ENCODE measurements around the gene TRAF3IP1.

Gene TRAF3IP1

DNA sequence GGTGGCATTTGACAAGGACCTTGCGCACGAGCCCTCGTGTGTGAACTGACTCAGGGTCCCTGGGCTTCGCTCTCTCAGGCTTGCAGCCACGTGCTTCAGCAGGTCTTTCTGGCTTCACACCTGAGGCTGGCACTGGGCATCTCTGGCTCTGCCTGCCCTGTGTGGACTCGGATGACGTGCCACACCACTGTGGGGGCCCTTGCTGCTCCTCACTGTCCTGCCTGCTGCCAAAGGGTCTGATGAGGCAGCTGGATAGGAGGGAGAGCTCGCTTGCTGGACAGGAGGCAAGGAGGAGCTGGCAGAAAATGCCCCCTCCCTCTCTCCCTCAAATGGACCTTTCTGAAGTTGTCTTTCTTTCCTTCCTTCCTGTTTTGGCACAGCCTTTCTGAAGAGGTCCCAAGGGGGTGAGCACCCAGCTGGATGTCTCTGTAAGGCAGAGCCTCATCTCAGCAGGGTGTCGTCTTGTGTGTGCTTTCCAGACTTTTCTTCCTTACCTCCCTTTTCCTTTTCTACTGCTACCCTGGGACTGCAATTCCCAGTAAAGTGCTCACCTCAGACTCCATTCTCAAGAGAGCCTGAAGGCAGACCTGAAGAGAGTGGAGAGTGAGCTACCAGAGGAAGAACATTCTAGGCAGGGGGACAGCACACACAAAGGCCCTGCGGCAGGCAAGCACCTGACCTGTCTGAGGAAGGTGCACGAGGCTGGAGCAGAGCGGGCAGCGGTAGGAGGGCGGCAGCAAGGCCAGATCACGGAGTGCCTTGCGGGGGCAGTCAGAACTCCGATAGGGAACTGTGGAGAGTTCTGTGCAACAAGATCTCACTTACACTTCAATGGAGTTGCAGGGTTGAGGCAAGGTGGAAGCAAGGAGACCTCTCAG is 37.2 kb upstream of the TRAF3IP1 start:
- H3K4me1 ChIP-seq (ENCODE audit: control insufficient read depth, insufficient read depth, low read length) = peaks cover 29% of the 10 kb centered on the region
- H3K27ac ChIP-seq (ENCODE audit: low read depth, low read length) = no peak overlapping the region
- no peaks in the 10 kb centered on the region for H3K36me3 ChIP-seq (ENCODE audit: control insufficient read depth, insufficient read depth, low read length)
- H3K9ac ChIP-seq (ENCODE audit: low read length) = no peak overlapping the region
- H3K27me3 ChIP-seq (ENCODE audit: control insufficient read depth, insufficient read depth, low read length) = no peaks in the 10 kb centered on the region
- no peak overlapping the region for H3K4me3 ChIP-seq (ENCODE audit: low read length)

- no peaks in the 10 kb centered on the region for H3K36me3 ChIP-seq (ENCODE audit: control insufficient read depth, insufficient read depth, low read length)
- peak overlapping the region; percentile 98 for H3K27ac ChIP-seq (ENCODE audit: low read depth, low read length)
- H3K9ac ChIP-seq (ENCODE audit: low read length) = peak overlapping the region; percentile 29
- H3K4me3 ChIP-seq (ENCODE audit: low read length) = peak overlapping the region; percentile 11
- no peaks in the 10 kb centered on the region for H3K27me3 ChIP-seq (ENCODE audit: control insufficient read depth, insufficient read depth, low read length)
- H3K4me1 ChIP-seq (ENCODE audit: control insufficient read depth, insufficient read depth, low read length) = peaks cover 32% of the 10 kb centered on the region
These were observed 35.4 kb upstream of the TRAF3IP1 start for GRCh38 chr2:238284802-238285515.

DNA sequence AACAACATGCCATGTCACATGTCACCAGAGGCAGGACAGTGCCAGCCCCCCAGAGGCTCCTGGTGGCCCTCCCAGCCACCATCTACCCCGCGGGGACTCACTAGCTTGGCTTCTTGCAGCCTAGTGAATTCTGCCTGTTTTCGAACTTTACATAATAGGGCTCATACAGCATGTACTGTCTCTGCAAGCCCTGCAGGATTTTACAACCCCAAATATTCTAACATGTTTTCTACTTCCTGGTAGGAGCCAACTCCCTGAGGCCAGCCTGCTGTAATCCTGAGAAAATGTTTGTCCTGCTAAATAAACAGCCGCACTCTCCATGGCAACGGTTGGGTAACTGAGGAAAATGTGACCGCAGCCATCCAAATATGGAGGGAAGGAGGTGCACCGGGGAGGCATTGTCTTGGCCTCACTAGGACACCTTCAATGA is 34.6 kb upstream of the TRAF3IP1 start:
- Histone ChIP-seq H3K36me3 (ENCODE audit: control insufficient read depth, insufficient read depth, low read length) (no peaks in the 10 kb centered on the region), H3K4me3 (ENCODE audit: low read length) (peak overlapping the region; percentile 97), H3K27me3 (ENCODE audit: control insufficient read depth, insufficient read depth, low read length) (no peaks in the 10 kb centered on the region), H3K9ac (ENCODE audit: low read length) (peak overlapping the region; percentile 29), H3K4me1 (ENCODE audit: control insufficient read depth, insufficient read depth, low read length) (peaks cover 32% of the 10 kb centered on the region), H3K27ac (ENCODE audit: low read depth, low read length) (peak overlapping the region; percentile 98)

- peaks cover 32% of the 10 kb centered on the region for H3K4me1 ChIP-seq (ENCODE audit: control insufficient read depth, insufficient read depth, low read length)
These were observed 34.2 kb upstream of the TRAF3IP1 start for GRCh38 chr2:238286095-238286494.

DNA sequence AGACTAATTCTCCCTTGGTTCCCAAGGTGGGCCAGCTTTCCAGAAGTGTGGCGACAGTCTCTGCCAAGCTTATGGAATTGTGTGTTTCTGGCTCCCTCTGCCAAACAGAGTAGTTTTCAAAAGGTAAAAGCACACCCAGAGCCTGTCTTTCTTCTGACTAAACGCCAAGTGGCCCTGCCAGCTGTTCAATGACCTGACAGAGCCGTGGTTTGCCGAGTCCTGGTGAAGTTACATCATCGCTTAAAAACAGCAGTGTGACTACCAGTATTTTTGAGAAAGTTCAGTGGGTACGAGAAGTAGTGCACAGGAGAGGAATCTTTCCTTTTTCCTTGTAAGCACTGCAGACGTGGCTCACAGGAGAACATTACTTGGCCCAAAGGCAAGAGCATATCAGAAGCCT is 33.8 kb upstream of the TRAF3IP1 start:
- peak overlapping the region; percentile 97 for H3K4me3 ChIP-seq (ENCODE audit: low read length)
- H3K27ac ChIP-seq (ENCODE audit: low read depth, low read length) = peak overlapping the region; percentile 98
- H3K36me3 ChIP-seq (ENCODE audit: control insufficient read depth, insufficient read depth, low read length) = no peaks in the 10 kb centered on the region
- peaks cover 32% of the 10 kb centered on the region for H3K4me1 ChIP-seq (ENCODE audit: control insufficient read depth, insufficient read depth, low read length)
- H3K27me3 ChIP-seq (ENCODE audit: control insufficient read depth, insufficient read depth, low read length) = no peaks in the 10 kb centered on the region
- peak overlapping the region; percentile 2 for H3K9ac ChIP-seq (ENCODE audit: low read length)

More at GRCh38 chr2:238286095-238286494, 34.2 kb upstream of the TRAF3IP1 start:
- Histone ChIP-seq H3K4me3 (ENCODE audit: low read length) (peak overlapping the region; percentile 97), H3K9ac (ENCODE audit: low read length) (no peak overlapping the region), H3K36me3 (ENCODE audit: control insufficient read depth, insufficient read depth, low read length) (no peaks in the 10 kb centered on the region), H3K27ac (ENCODE audit: low read depth, low read length) (peak overlapping the region; percentile 98), H3K27me3 (ENCODE audit: control insufficient read depth, insufficient read depth, low read length) (no peaks in the 10 kb centered on the region)

- Histone ChIP-seq H3K4me1 (ENCODE audit: control insufficient read depth, insufficient read depth, low read length) (peaks cover 32% of the 10 kb centered on the region), H3K36me3 (ENCODE audit: control insufficient read depth, insufficient read depth, low read length) (no peaks in the 10 kb centered on the region), H3K9ac (ENCODE audit: low read length) (peak overlapping the region; percentile 96), H3K27ac (ENCODE audit: low read depth, low read length) (peak overlapping the region; percentile 98), H3K27me3 (ENCODE audit: control insufficient read depth, insufficient read depth, low read length) (no peaks in the 10 kb centered on the region), H3K4me3 (ENCODE audit: low read length) (peak overlapping the region; percentile 97)
These were observed 33.2 kb upstream of the TRAF3IP1 start for GRCh38 chr2:238286987-238287736.

DNA sequence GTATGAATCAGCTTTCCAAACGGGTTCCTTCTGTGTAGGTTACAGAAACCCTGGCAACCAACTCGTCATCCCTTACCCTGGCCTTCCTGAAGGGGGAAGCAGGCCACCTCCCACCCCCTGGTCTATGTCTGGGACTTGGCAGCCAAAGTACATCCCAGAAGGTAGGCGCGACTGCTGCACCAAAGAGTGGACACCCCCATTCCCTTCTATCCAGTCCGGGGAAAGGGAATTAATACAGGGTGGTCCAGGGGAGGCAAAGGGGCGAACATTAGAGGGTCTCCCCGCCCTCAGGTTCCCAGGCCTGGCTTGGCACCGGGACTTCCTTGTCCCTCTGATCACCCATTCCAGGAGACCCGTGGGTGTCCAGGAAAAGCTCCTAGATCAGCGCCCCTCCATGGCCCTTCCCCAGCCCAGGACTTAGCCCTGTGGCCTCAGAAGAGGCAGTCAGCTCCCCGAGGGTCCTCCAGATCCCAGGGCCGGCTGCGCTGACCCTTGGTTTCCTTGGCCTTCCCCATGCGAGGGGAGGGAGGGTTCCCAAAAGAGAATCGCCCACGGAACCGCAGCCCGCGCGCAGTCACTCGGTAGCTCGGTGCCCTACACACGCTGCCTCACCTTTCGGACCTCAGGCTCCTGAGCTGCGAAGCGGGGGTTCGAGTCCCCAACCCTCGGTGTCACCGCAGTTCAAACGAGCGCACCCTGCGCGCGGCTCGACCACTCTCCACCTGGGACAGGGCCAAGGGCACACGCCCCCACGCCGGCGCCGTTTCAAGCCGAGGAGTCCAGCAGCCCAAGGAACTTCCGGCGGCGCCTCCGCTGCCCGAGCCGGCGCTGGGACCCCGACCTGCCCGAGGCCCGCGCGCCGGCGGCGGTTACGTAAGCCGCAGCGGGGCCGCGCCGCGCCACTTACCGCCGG is 32.3 kb upstream of the TRAF3IP1 start, which contains the start of gene PER2:
TSS of gene PER2 (minus strand) at position 874 of the 913 bp plus-strand sequence. CDS start 10,674 bp downstream, outside the sequence.
- peak within 1 kb of the TSS; percentile 97 for H3K4me3 ChIP-seq (ENCODE audit: low read length)
- H3K27ac ChIP-seq (ENCODE audit: low read depth, low read length) = peak within 1 kb of the TSS; percentile 98
- peaks cover 32% of the 10 kb centered on the region for H3K4me1 ChIP-seq (ENCODE audit: control insufficient read depth, insufficient read depth, low read length)
- peak within 1 kb of the TSS; percentile 96 for H3K9ac ChIP-seq (ENCODE audit: low read length)
- no peaks in the 10 kb centered on the region for H3K36me3 ChIP-seq (ENCODE audit: control insufficient read depth, insufficient read depth, low read length)
- H3K27me3 ChIP-seq (ENCODE audit: control insufficient read depth, insufficient read depth, low read length) = no peaks in the 10 kb centered on the region

GRCh38 chr2:238288650-238289573 is 31.4 kb upstream of the TRAF3IP1 start:
- no peaks in the 10 kb centered on the region for H3K27me3 ChIP-seq (ENCODE audit: control insufficient read depth, insufficient read depth, low read length)

GRCh38 chr2:238289574-238289973 is 30.7 kb upstream of the TRAF3IP1 start:
- Histone ChIP-seq H3K4me3 (ENCODE audit: low read length) (peak overlapping the region; percentile 97), H3K4me1 (ENCODE audit: control insufficient read depth, insufficient read depth, low read length) (peaks cover 29% of the 10 kb centered on the region), H3K27me3 (ENCODE audit: control insufficient read depth, insufficient read depth, low read length) (no peaks in the 10 kb centered on the region), H3K27ac (ENCODE audit: low read depth, low read length) (no peak overlapping the region), H3K36me3 (ENCODE audit: control insufficient read depth, insufficient read depth, low read length) (no peaks in the 10 kb centered on the region), H3K9ac (ENCODE audit: low read length) (peak overlapping the region; percentile 42)

More at GRCh38 chr2:238288650-238289573, 31.4 kb upstream of the TRAF3IP1 start:
- Histone ChIP-seq H3K27ac (ENCODE audit: low read depth, low read length) (peak overlapping the region; percentile 98), H3K36me3 (ENCODE audit: control insufficient read depth, insufficient read depth, low read length) (no peaks in the 10 kb centered on the region), H3K9ac (ENCODE audit: low read length) (peak overlapping the region; percentile 96), H3K4me1 (ENCODE audit: control insufficient read depth, insufficient read depth, low read length) (peaks cover 30% of the 10 kb centered on the region), H3K4me3 (ENCODE audit: low read length) (peak overlapping the region; percentile 97)

- Histone ChIP-seq H3K27ac (ENCODE audit: low read depth, low read length) (no peak overlapping the region), H3K4me1 (ENCODE audit: control insufficient read depth, insufficient read depth, low read length) (peaks cover 24% of the 10 kb centered on the region), H3K36me3 (ENCODE audit: control insufficient read depth, insufficient read depth, low read length) (no peaks in the 10 kb centered on the region), H3K9ac (ENCODE audit: low read length) (peak overlapping the region; percentile 42), H3K4me3 (ENCODE audit: low read length) (no peak overlapping the region), H3K27me3 (ENCODE audit: control insufficient read depth, insufficient read depth, low read length) (no peaks in the 10 kb centered on the region)
These were observed 30.2 kb upstream of the TRAF3IP1 start for GRCh38 chr2:238290091-238290509.
